Activated CD4-positive, alpha-beta T cell treated with anti-CD3 and anti-CD28 coated beads, Interleukin-2, amount 50 U/mL, for 24 hours (primary cell): ENCODE data around the gene ALDH6A1.
A peak's percentile ranks its signal among the peaks of the same experiment; 100 is the strongest.
"Not testable (repeated sequence)": the region's sequence is repeated elsewhere in the genome, so short reads cannot be mapped to it uniquely, and the experiment has no call there.

Experiments used
- DNase-seq, 2 donors: peaks; one replicate each; pipeline ENCODE4 v3.0.0-alpha.2; 2020; ENCODE audit warnings: low read depth in 1 of 2, low spot score in 1 of 2

The ALDH6A1 gene

DNA sequence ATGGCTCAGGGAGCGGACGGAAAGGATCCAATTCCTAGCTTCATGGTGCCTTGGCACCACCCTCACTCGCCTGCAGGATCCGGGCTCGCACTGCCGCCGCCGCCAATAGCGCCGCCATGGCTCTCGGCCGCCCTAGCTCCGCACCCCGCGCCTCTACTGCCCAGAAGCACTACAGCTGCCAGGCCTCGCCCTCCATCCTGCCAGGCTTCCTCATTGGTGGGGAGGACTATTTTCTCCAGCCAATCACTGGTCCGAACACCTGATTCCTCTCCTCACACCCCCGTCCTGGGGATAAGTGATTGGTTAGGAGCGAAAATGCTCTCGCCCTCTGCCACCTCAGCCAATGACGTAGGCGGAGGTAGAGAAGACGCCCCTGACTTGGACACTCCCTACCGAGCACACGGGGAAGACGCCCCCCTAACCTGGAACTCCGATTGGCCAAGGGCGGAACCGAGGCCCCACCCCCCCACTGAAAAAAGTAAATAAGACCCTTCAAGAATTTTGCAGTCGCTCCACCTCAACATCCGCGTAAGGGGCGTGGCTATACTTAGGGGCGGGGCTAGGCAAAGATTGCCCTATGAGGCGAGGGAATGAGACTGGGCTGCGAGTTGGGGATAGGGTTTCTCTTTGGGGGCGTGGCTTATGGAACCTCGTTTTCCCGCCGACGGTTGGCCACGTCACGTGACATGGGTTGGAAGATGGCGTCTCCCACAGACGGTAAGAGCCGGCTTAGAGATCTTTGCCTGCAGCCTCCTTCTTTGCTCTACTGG is at the start of gene ALDH6A1, which contains the start of gene LIN52:
Gene ALDH6A1, minus strand, starts transcription at position 177 of the 770 bp plus-strand sequence. Its CDS starts 59 bp downstream, at position 118.
Gene LIN52, plus strand, starts transcription at position 680 of the 770 bp plus-strand sequence. Its CDS starts 19 bp downstream, at position 699.
- DNase-seq: peak; percentile 100

DNA sequence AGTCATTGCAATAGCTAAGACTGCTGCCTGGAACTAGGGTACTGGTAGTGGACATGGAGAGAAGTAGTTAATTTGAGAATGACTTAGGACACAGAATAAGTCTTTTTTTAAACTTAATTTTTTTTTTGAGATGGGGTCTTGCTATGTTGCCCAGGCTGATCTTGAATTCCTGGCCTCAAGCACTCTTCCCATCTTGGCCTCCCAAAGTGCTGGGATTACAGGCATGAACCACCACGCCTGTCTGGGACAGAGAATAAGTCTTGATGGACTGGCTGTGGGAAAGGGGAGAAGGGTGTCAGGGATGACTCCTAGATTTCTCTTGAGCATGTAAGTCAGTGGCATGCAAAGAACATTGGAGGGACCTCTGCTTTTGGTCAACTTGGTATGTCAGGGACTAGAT is 43.4 kb upstream of the ALDH6A1 start:
- no peak for DNase-seq

DNA sequence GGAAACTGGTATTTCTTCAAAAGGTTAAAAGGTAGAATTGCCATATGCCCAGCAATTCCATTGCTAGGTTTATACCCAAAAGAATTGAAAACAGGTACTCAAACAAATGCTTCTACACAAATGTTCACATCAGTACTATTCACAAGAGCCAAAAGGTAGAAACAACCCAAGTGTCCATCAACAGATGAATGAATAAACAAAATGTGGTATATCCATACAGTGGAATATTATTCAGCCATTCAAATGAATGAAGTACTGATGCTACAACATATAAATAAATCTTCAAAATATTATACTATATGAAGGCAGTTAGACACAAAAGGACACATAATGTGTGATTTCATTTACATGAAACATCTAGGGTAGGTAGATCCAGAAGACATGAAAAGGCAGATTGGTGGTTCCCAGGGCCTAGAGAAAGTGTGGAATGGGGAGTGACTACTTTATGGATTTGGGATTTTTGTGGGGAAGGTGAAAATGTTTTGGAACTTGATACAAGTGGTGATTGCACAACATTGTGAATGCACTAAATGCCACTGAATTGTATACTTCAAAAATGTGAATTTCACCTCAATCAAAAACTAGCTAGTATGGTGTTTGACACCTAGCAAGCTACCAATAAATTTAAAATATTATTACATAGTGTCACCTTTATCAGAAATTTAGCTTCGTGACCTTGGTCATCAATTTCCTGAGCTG is 42.2 kb upstream of the ALDH6A1 start:
- no peak for DNase-seq

DNA sequence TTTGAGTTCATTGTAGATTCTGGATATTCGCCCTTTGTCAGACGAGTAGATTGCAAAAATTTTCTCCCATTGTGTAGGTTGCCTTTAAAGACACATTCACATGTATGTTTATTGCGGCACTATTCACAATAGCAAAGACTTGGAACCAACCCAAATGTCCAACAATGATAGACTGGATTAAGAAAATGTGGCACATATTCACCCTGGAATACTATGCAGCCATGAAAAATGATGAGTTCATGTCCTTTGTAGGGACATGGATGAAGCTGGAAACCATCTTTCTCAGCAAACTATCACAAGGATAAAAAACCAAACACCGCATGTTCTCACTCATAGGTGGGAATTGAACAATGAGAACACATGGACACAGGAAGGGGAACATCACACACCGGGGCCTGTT is 41.2 kb upstream of the ALDH6A1 start:
- DNase-seq: not testable (repeated sequence)

DNA sequence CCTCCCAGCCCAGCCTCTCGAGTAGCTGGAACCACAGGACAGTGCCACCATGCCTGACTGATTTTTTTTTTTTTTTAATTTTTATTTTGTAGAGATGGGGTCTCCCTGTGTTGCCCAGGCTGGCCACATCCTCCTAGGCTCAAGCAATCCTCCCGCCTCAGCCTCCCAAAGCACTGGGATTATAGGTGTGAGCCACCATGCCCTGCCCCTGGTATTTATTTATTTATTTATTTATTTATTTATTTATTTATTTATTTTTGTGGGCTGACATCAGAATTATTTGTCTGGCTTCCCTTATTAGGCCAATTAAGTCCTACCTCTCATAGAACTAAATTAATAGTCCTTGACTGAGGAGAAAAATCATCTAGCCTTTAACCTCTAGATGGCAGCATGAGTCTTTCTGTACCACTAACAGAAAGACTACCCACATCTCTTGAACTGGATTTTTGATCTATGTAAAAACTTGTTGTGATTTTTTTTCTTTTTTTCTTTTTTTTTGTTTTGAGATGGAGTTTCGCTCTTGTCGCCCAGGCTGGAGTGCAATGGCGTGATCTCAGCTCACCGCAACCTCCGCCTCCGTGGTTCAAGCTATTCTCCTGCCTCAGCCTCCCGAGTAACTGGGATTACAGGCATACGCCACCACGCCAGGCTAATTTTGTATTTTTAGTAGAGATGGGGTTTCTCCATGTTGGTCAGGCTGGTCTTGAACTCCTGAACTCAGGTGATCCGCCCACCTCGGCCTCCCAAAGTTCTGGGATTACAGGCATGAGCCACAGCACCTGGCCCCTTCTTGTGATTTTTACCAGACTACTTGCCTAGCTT is 27.4 kb upstream of the ALDH6A1 start:
- not testable (repeated sequence) for DNase-seq

DNA sequence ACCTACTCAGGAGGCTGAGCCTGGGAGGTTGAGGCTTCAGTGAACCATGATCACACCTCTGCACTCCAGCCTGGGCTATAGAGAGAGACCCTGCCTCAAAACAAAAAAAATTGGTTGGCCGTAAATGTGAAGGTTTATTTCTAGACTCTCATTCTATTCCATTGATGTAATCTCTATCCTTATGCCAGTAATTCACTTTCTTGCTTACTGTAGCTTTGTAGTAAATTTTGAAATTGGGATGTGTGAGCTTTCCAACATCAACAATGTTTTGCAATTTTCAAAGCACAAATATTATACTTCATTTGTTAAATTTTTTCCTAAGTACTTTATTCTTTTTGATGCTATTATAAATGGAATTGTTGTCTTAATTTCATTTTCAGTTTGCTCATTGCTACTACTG is 25.1 kb upstream of the ALDH6A1 start:
- DNase-seq: no peak

DNA sequence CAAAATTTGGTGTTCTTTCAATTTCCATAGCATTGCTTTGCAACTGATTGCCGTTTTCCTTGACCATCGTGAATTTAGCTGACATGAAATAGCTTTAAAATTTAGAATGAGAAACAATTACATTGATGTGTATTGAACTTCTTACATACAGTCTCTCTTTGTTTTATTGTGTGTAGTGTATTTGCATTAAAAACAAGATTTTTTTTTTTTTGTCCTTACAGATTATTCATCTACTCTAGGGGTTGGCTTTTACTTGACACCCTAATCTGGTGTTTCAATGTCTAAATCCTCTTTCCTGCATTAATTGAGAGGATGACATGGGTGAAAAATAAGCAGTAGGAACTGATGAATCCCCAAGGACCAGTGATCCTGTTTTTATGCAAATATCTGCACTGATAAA is 21.1 kb upstream of the ALDH6A1 start:
- DNase-seq: no peak

DNA sequence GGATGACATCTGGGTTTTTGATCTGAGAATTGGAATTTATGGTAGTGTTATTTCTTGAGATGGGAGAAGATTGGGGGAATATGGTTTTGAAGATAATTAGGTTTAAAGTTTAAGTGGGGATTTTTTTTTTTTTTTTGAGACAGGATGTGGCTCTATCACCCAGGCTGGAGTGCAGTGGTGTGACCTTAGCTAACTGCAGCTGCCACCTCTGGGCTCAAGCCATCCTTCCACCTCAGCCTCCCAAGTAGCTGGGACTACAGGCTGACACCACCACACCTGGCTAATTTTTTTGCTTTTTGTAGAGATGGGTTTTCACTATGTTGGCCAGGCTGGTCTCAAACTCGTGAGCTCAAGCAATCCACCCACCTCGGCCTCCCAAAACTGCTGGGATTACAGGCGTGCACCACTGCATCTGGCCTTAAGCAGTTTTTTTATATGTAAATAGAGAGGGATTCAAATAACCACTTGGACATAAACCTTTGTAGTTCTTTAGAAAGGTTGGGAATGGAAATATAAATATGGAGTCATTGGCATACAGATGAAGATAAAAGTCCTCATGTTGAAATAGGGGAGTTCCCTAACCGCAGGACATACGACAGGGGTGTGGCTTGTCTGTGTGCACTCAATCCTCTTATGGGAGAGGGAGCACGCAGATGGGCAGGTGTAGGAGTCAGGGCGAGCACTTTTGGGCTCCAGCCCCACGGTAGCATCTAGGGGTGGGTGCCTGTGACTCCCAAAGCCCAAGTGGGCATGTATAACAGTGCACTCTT is 5.2 kb upstream of the ALDH6A1 start:
- no peak for DNase-seq

DNA sequence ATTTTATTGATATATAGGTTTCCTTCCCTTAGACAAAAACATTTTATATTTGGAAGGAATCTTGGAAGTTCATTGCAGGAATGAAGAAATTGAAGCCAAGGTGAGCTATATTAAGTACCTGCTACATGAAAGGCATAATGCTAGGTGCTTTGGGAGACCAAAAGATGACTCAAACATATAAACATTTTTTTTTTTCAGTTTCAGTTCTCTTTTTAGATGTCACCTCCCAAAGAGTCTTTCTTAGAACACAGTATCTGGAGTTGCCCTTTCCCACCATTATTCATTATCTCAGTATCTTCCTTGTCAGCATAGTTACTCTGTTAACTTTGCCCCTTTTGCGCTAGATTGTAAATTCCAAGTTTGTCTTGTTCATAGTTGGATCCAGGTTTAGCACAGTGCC is 1.6 kb upstream of the ALDH6A1 start:
- DNase-seq: no peak

DNA sequence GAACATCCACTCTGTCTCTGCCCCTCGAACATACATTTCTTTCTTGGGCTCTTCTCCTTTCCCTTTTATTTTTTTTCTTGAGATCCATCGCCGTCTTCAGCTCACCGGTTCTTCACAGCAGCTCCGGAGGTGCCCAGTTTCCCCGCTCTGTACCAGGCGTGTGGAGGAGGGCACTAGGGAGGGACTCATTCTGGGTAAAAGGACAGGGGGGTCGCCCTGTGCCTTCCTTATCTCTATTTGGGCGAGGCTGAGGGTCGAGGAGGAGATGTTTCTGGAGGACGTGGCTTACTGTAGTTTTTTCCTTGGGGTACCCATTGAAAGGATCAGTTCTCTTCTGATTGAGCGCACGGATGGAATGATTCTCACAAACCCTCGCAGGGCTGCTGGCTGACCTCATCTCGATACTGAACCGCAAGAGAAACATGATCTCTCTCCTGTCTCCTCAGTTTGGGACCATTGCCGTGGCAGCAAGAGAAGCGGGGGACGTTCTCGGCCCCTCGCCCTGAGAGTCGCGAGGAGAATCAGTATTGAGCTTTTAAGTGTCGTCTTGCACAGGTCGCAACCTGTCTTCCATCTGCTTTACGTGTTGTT is 889 bp upstream of the ALDH6A1 start:
- DNase-seq: peak in 1 of 2 donors; percentile 2

DNA sequence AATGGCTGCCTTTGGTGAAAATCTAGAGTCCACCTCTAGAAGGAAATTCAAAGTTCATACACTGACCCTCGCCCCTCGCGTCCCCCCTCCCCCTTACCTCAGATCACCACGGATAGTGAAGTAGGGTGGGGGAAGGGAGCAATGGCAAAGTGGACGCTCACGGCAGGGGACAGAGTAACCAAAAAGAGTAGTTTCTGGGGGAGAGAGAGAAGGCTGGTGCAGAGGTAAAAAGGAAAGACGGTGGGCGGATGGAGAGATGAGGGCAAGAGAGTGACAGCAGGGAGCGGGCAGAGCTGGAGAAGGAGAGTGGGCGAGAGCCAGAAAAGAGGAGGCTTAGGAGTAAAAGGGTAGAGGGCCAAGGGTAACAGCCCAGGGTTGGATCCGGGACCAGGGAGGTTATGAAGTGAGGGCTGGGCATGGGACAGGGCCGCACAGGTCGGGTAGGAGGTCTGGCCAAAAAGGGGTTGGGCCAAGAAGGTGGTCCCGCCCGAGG is 423 bp downstream of the ALDH6A1 start:
- DNase-seq: no peak

DNA sequence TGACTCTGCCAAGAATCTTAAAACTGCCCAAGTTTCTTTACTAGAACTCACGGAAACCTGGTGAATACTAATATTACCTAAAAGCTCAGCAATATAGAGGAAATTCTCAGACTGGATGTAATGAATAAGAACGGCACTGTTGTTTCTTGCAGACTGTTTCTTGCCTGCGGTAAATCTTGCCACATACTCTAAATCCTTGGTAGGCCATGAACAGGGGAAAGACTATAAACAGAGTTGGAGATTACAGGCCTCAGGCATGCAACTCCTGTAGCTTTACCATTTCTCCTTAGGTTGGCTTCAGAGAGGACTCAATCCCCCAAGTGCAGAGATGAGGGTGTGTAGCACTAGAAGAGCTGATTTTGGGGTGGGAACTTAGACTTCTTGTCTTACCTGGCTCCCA is 1.1 kb downstream of the ALDH6A1 start:
- DNase-seq: no peak

DNA sequence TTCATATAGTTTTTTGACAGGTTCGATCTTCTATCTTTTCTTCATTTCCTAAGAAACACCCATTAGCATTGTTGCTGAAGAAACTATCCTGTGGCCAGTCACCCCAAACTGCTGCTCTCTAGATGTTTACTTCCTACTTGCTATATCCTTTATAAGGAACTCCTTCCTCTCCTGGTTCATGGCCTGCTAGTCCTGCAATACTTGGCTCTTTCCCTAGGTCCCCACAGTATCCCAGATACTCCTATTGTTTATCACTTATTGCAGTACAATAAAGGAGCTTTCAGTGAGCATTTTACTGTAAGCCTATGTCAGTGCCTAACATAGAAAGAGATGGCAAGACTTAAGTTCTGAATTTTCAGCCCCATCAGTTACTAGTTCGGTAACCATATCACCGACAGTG is 2.8 kb downstream of the ALDH6A1 start:
- no peak for DNase-seq

DNA sequence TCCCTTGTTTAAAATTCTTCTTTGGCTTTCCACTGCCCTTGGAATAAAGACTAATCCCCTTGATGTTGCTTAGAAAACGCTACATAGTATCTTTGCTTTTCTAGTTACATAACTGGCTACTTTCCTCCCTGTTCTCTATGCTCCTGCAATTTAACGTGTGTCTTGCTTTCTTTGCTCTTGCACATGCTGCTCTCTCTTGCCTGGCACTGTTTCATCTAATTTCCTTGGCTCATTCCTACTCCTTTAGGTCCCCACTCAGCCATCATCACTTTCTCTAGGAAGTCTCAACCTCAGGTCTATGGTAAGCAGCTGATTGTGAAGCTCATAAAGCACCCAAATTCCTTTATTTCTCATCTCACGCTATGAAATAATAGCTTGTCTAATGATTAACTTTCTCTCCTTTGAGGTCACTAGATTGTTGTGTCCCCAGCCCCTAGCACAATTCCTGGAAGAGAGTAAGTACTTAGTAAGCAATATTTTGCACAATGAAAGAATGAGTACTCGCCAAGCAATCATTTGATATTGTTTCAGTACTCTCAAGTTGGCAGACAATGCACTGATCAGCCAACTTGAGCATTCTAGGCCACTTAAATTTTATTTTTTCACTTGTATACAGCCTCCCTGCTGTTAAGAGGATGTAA is 3.3 kb downstream of the ALDH6A1 start:
- DNase-seq: no peak

DNA sequence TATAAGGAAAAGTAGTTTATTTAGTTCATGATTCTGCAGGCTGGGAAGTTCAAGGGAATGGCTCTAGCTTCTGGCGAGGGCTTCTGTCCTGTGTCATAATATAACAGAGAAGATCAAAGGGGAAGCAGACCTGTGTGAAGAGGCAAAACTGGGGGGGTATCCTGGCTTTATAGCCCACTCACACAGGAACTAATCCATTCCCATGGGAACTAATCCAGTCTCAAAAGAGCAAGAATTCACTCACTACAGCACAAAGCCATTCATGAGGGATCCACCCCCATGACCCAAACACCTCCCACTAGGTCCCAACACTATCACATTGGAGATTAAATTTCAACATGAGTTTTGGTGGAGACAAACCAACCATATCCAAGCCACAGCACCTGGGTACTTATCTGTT is 6.9 kb downstream of the ALDH6A1 start:
- DNase-seq: no peak

DNA sequence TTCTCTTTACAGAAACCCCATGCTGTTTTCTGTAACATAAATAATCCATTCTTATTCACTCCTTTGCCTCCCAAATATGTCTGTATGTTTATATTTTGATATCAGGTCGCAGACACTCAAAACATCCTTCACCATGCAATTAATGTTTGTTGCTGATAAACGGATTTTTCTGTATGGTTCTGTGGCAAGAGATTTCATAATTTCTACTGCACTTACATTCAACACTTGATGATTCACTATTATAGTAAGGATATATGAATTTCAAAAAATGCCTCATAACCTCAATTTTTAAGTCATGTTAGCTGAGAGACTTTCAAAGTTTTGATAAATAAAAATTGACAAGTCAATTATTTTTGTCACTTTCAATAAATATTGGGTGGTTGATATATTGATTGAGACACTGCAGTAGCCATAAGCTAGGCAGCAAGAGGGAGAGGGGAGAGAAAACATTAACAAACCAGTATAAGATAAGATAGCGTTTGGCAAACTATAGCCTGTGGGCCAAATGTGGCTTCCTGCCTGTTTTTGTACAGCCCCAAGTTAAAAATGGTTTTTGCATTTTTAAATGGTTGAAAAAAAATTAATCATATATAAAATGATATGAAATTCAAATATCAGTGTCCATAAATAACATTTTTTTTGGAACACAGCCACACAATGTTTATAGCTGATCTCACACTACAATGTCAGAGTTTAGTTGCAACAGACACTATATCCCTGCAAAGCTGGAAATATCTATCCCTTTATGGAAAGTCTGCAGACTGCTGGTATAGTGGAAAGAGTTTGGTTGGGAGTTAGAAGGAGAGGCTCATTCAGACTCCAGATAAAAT is 18.3 kb downstream of the ALDH6A1 start:
- DNase-seq: no peak

DNA sequence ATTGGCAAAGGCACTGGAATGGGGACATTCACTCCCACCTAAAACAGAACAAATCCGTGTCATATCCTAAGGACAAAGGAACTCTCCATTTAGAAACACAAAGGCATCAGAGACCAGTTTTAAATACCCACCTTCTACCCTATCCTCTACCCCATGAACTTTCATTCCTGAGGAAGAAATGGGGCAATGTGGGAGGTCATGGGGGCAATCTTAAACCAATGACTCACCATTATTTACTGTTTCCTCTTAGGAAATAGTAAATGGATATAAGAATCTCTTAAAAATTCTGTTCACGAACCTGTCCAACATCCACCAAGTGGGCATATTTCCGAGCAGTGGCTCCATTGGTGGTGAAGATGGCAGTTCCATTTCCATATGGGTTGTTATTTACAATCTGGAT is 19.4 kb downstream of the ALDH6A1 start:
- DNase-seq: no peak

DNA sequence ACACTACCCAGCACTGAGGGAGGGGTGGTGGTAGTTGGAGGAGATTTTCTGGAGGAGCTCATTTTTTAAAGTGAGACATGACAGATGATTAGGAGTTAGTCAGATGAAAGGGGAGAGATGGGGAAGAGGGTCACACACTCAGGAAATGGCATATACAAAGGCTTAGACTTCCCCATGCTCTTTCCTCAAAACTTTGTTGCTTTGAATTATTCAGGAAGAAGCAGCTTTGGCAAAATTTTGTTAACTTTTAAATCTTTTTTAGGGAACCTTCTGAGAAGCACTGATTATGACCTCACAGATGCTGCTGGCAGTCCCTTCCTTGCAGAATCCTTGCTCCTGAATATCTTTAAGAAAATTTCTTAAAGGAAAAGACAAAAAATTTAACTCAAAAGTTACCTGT is 19.8 kb downstream of the ALDH6A1 start:
- DNase-seq: no peak

DNA sequence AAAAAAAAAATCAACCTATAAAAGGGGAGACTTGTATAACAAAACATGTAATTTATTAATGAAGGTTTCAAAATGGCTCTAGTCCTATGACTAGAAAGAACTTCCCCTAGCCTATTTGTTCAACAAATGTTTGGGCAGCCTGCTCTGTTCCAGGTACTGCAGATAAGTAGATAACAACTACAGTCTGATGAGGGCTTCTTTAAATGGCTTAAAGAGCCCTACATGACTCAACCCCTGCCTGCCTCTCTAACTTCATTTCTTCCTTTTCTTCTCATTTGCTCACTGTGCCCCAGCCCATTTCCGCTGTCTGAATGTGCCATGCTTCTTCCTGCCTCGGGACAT is 21.5 kb downstream of the ALDH6A1 start:
- no peak for DNase-seq
